Mucosa of rectum (tissue), 2 donors: ENCODE data around the gene ADAMTS10.
"Not testable (repeated sequence)": the region's sequence is repeated elsewhere in the genome, so short reads cannot be mapped to it uniquely, and the experiment has no call there.

Source experiments
- H3K27ac ChIP-seq, 2 donors: one replicate each; pipeline ENCODE4 v1.7.0; 2013; ENCODE audit warnings: inconsistent platforms in 2 of 2, low read depth in 2 of 2, low read length in 2 of 2
- H3K27me3 ChIP-seq, 2 donors: one replicate each; pipeline ENCODE4 v1.7.0; 2013; ENCODE audit warnings: low read length in 2 of 2; ENCODE audit not compliant: control insufficient read depth in 2 of 2, insufficient read depth in 2 of 2
- H3K36me3 ChIP-seq, 2 donors: one replicate each; pipeline ENCODE4 v1.7.0; 2013; ENCODE audit warnings: low read length in 2 of 2; ENCODE audit not compliant: control insufficient read depth in 2 of 2, insufficient read depth in 2 of 2
- H3K4me1 ChIP-seq, 2 donors: one replicate each; pipeline ENCODE4 v1.7.0; 2013; ENCODE audit warnings: low read length in 2 of 2, mild to moderate bottlenecking in 1 of 2; ENCODE audit not compliant: control insufficient read depth in 2 of 2, insufficient read depth in 2 of 2
- H3K4me3 ChIP-seq, 2 donors: one replicate each; pipeline ENCODE4 v1.7.0; 2013; ENCODE audit warnings: low read length in 2 of 2
- H3K9ac ChIP-seq, 2 donors: one replicate each; pipeline ENCODE4 v1.7.0; 2013; ENCODE audit warnings: low read length in 2 of 2, low read depth in 1 of 2, mild to moderate bottlenecking in 1 of 2
- H3K9me3 ChIP-seq, 2 donors: one replicate each; pipeline ENCODE4 v1.7.0; 2013; ENCODE audit warnings: low read length in 2 of 2; ENCODE audit not compliant: control insufficient read depth in 2 of 2
- donor health status: healthy.
- donor health status: Normal muscosa, but diverticular disease.

ADAMTS10 gene

DNA sequence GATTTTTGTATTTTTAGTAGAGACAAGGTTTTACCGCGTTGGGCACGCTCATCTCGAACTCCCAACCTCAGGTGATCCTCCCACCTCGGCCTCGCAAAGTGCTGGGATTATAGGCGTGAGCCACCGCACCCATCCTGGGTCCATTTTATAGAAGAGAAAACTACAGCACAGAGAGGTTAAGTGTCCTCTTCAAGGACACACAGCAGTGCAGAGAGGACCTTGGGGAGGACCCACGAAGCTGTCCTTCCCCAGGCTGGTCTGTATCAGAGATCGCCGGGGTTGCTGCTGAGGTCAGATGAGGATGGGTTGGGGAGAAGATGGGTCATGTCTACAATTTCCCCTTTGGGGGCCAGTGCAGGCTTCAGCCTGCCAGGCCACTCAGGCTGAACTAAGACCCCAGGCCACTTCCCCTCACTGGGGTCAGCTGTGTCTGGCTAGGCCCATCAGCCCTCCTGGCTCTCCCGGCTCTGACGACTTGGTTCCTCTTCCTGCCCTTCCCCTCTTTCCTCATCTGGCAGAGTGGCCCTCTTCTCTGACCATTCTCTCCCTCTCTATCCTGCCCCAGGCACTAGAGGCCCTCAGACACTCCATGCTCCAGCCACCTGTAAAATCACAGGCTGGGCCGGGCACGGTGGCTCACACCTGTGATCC lies 42.9 kb downstream of the ADAMTS10 start:
- H3K27ac ChIP-seq: no peak overlapping the region
- no peak overlapping the region for H3K4me3 ChIP-seq
- H3K4me1 ChIP-seq: peaks cover 6 to 7% of the 10 kb centered on the region in 2 donors
- H3K9me3 ChIP-seq: no peaks in the 10 kb centered on the region
- H3K36me3 ChIP-seq: no peaks in the 10 kb centered on the region
- no peak overlapping the region for H3K9ac ChIP-seq
- H3K27me3 ChIP-seq: no peaks in the 10 kb centered on the region

GRCh38 chr19:8566855-8567254 lies 43.7 kb downstream of the ADAMTS10 start:
- H3K9me3 ChIP-seq: no peaks in the 10 kb centered on the region
- H3K27me3 ChIP-seq: no peaks in the 10 kb centered on the region
- peaks cover 4 to 7% of the 10 kb centered on the region in 2 donors for H3K4me1 ChIP-seq
- H3K4me3 ChIP-seq: no peak overlapping the region
- H3K27ac ChIP-seq: no peak overlapping the region
- H3K36me3 ChIP-seq: no peaks in the 10 kb centered on the region
- no peak overlapping the region for H3K9ac ChIP-seq

DNA sequence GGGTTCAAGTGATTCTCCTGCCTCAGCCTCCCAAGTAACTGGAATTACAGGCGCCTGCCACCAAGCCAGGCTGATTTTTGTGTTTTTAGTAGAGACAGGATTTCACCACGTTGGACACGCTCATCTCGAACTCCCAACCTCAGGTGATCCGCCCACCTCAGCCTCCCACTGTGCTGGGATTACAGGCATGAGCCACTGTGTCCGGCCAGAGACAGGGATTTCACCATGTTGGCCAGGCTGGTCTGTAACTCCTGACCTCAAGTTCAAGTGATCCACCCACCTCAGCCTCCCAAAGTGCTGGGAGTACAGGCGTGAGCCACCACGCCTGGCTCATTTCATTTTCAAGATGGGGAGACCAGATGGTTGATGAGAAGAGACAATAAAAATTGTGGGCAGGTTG lies 45.6 kb downstream of the ADAMTS10 start:
- H3K4me3 ChIP-seq, H3K9ac ChIP-seq, H3K36me3 ChIP-seq, H3K4me1 ChIP-seq, H3K9me3 ChIP-seq, H3K27me3 ChIP-seq: not testable (repeated sequence)
- H3K27ac ChIP-seq: peak overlapping the region in 1 of 2 donors; percentile 9

- Histone ChIP-seq H3K36me3 (no peaks in the 10 kb centered on the region), H3K4me1 (no peaks in the 10 kb centered on the region), H3K27me3 (no peaks in the 10 kb centered on the region), H3K4me3 (no peak overlapping the region), H3K27ac (no peak overlapping the region), H3K9me3 (no peaks in the 10 kb centered on the region), H3K9ac (no peak overlapping the region)
Measured at GRCh38 chr19:8561075-8561764, 49.3 kb downstream of the ADAMTS10 start.

- no peak overlapping the region for H3K9ac ChIP-seq
- no peak overlapping the region for H3K4me3 ChIP-seq
- H3K27me3 ChIP-seq: no peaks in the 10 kb centered on the region
- H3K36me3 ChIP-seq: peaks cover 0 to 2% of the 10 kb centered on the region in 2 donors
- no peaks in the 10 kb centered on the region for H3K4me1 ChIP-seq
- H3K9me3 ChIP-seq: no peaks in the 10 kb centered on the region
- no peak overlapping the region for H3K27ac ChIP-seq
Measured at GRCh38 chr19:8558325-8558724, 52.2 kb downstream of the ADAMTS10 start.

DNA sequence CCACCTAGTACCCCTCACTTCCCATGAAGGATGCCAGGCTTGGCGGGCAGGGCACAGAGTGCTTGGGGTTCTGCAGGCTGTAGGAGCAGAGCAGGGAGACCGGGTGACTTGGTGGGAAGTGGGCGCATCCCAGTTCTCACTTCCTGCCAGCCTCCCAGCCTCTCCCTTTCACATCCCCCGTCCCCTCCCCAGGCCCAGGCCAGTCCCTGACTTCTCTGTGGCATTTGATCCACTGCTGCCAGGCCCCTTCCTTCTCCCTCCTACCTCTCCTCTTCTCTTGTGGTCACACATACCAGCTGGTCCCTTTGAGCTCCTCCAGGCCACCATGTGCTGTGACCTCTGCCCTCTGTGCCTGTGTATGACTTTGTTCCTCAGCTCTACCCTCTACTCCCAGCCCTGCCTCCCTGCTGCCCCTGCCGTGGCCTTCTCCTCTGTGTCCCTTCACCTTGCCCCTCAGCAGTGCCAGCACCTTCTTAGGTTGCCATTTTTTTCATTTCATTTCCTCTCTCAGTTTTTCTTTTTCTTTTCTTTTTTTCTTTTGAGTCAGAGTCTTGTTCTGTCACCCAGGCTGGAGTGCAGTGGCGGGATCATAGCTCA lies 52.8 kb downstream of the ADAMTS10 start:
- H3K4me1 ChIP-seq: no peaks in the 10 kb centered on the region
- no peak overlapping the region for H3K27ac ChIP-seq
- H3K36me3 ChIP-seq: peaks cover 0 to 4% of the 10 kb centered on the region in 2 donors
- H3K27me3 ChIP-seq: no peaks in the 10 kb centered on the region
- H3K9me3 ChIP-seq: no peaks in the 10 kb centered on the region
- no peak overlapping the region for H3K9ac ChIP-seq
- H3K4me3 ChIP-seq: no peak overlapping the region

DNA sequence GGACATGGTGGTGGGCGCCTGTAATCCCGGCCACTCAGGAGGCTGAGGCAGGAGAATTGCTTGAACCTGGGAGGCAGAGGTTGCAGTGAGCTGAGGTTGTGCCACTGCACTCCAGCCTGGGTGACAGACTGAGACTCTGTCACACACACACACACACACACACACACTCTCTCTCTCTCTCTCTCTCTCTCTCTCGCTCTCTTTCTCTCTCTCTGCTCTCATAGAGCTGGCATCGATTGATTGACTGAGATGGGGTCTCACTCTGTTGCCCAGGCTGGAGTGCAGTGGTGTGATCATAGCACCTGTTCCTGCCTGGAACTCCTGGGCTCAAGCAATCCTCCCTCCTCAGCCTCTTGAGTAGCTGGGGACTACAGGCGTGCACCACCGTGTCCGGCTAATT lies 56.8 kb downstream of the ADAMTS10 start:
- not testable (repeated sequence) for H3K9ac ChIP-seq, H3K9me3 ChIP-seq, H3K4me1 ChIP-seq, H3K27me3 ChIP-seq, H3K27ac ChIP-seq, H3K4me3 ChIP-seq
- H3K36me3 ChIP-seq: peaks cover 0 to 11% of the 10 kb centered on the region in 2 donors

- Histone ChIP-seq H3K27me3 (no peaks in the 10 kb centered on the region), H3K4me1 (no peaks in the 10 kb centered on the region), H3K9me3 (no peaks in the 10 kb centered on the region), H3K27ac (no peak overlapping the region), H3K9ac (no peak overlapping the region), H3K4me3 (no peak overlapping the region), H3K36me3 (peaks cover 0 to 11% of the 10 kb centered on the region in 2 donors)
Measured at GRCh38 chr19:8552810-8553209, 57.7 kb downstream of the ADAMTS10 start.

DNA sequence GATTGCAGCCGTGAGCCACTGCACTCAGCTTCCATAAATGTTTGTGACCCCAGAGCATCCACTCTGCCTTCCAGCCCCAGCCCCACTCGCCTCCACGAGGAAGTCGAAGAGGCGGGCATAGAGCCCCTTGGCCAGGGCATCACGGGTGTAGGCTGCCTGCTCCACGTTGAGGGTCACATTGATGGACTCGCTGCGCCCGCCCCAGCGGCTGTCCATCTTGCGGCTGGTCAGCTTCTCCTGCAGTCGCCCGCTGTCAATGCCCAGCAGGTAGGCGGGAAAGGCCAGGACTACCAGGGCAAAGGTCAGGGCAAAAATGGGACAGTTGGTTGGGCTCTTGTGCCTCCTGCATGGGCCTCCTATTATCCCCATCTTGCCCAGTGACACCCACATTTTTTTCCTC lies 60.4 kb downstream of the ADAMTS10 start:
- Histone ChIP-seq H3K9ac (no peak overlapping the region), H3K27me3 (no peaks in the 10 kb centered on the region), H3K4me3 (no peak overlapping the region), H3K36me3 (peaks cover 0 to 11% of the 10 kb centered on the region in 2 donors), H3K4me1 (no peaks in the 10 kb centered on the region), H3K27ac (no peak overlapping the region), H3K9me3 (no peaks in the 10 kb centered on the region)

DNA sequence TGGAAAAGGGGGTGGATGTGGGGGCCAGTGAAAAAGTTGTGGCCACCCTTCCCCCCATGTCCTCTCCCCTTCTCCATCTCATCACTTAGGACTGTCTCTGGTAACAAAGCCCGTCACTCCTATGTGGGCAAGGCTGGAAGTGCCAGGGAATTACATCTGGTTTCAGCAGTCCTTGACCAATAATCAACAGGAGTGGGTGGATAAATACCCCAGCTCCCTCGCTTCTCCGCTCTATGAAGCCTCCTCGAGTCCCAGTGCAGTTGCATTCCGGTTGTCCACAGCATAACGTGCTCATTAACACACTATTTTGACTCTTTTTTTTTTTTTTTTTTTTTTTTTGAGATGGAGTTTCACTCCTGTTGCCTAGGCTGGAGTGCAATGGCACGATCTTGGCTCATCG lies 64.8 kb downstream of the ADAMTS10 start:
- no peak overlapping the region for H3K27ac ChIP-seq
- no peaks in the 10 kb centered on the region for H3K27me3 ChIP-seq
- peaks cover 0 to 5% of the 10 kb centered on the region in 2 donors for H3K36me3 ChIP-seq
- H3K4me1 ChIP-seq: no peaks in the 10 kb centered on the region
- H3K9me3 ChIP-seq: no peaks in the 10 kb centered on the region
- no peak overlapping the region for H3K4me3 ChIP-seq
- H3K9ac ChIP-seq: no peak overlapping the region
